HepG2 (cell line): Measurements from ENCODE around the gene TTC21B. TPM values are rescaled to one million over a fixed set of nuclear protein-coding genes. Genes with fewer than 3 reads are reported as not detected.

ENCODE experiments used
- ATM ChIP-seq: fragments of 450-650 bp; IDR thresholded peaks from 2 replicates; pipeline ENCODE4 v1.7.1; 2017; ENCODE audit warnings: mild to moderate bottlenecking, borderline replicate concordance
- CEBPZ ChIP-seq: IDR thresholded peaks from 2 replicates; pipeline ENCODE4 v1.6.1; 2012; ENCODE audit warnings: low read length, improper control_type of control experiment
- ERF ChIP-seq: IDR thresholded peaks from 2 replicates; pipeline ENCODE4 v1.6.1; 2018; ENCODE audit warnings: missing biosample characterization, missing genetic modification reagents
- HIVEP1 ChIP-seq: sonication (generic); formaldehyde crosslinking; IDR thresholded peaks from 2 replicates; pipeline ENCODE4 v1.4.0; 2020; ENCODE audit warnings: mild to moderate bottlenecking, missing genetic modification reagents
- MAZ ChIP-seq, 2 experiments: sonication (generic) in 1 of 2; formaldehyde crosslinking in 1 of 2; IDR thresholded peaks; 2 replicates each; pipeline versions ENCODE4 v1.5.0 to v1.6.1; 2012 to 2020; ENCODE audit warnings: low read depth in 2 of 2, mild to moderate bottlenecking in 2 of 2, borderline replicate concordance in 1 of 2, improper control_type of control experiment in 1 of 2, low read length in 1 of 2, missing genetic modification reagents in 1 of 2, moderate library complexity in 1 of 2
- NCOA5 ChIP-seq: sonication (generic); formaldehyde crosslinking; IDR thresholded peaks from 2 replicates; pipeline ENCODE4 v1.4.0; 2020; ENCODE audit warnings: missing genetic modification reagents
- NKX3-1 ChIP-seq: sonication (generic); formaldehyde crosslinking; IDR thresholded peaks from 2 replicates; pipeline ENCODE4 v1.5.0; 2020; ENCODE audit warnings: missing genetic modification reagents
- NR2F1 ChIP-seq, 2 experiments: fragments of 450-650 bp in 1 of 2; formaldehyde crosslinking in 1 of 2; IDR thresholded peaks; 2 replicates each; pipeline versions ENCODE4 v1.5.0 to v1.6.1; 2016 to 2020; ENCODE audit warnings: mild to moderate bottlenecking in 1 of 2, missing compliant biosample characterization in 1 of 2, missing genetic modification reagents in 1 of 2, moderate library complexity in 1 of 2
- PAWR ChIP-seq: sonication (generic); formaldehyde crosslinking; IDR thresholded peaks from 2 replicates; pipeline ENCODE4 v1.4.0; 2020; ENCODE audit warnings: missing genetic modification reagents, mild to moderate bottlenecking, borderline replicate concordance
- POLR2AphosphoS5 ChIP-seq: IDR thresholded peaks from 2 replicates; pipeline ENCODE4 v1.6.1; 2012; ENCODE audit warnings: low read depth, low read length
- SETDB1 ChIP-seq: sonication (generic); formaldehyde crosslinking; IDR thresholded peaks from 2 replicates; pipeline ENCODE4 v1.5.1; 2020; ENCODE audit warnings: missing genetic modification reagents, mild to moderate bottlenecking, borderline replicate concordance
- SIN3A ChIP-seq: IDR thresholded peaks from 2 replicates; pipeline ENCODE4 v1.6.1; 2011; ENCODE audit warnings: low read depth, mild to moderate bottlenecking, control low read depth, low read length, borderline replicate concordance
- SMC3 ChIP-seq: IDR thresholded peaks from 2 replicates; pipeline ENCODE4 v1.6.1; 2011; ENCODE audit warnings: low read length, improper control_type of control experiment
- SP2 ChIP-seq: sonication (generic); formaldehyde crosslinking; IDR thresholded peaks from 2 replicates; pipeline ENCODE4 v1.5.1; 2020; ENCODE audit warnings: mild to moderate bottlenecking, missing genetic modification reagents
- SPEN ChIP-seq: sonication (generic); formaldehyde crosslinking; IDR thresholded peaks from 2 replicates; pipeline ENCODE4 v1.5.1; 2020; ENCODE audit warnings: low read depth, mild to moderate bottlenecking, missing genetic modification reagents
- TAF15 ChIP-seq: fragments of 200-400 bp; formaldehyde crosslinking; IDR thresholded peaks from one replicate; pipeline ENCODE4 v1.6.1; 2018; ENCODE audit warnings: mild to moderate bottlenecking, low read depth, low read length; ENCODE audit not compliant: poor library complexity, severe bottlenecking
- ZBTB49 ChIP-seq: sonication (generic); formaldehyde crosslinking; IDR thresholded peaks from 2 replicates; pipeline ENCODE4 v1.4.0; 2020; ENCODE audit warnings: missing genetic modification reagents, borderline replicate concordance
- ZNF562 ChIP-seq: sonication (generic); formaldehyde crosslinking; IDR thresholded peaks from 2 replicates; pipeline ENCODE4 v1.8.0; 2022; ENCODE audit warnings: missing genetic modification reagents, borderline replicate concordance
- ZNF878 ChIP-seq: sonication (generic); formaldehyde crosslinking; IDR thresholded peaks from 2 replicates; pipeline ENCODE4 v1.8.1; 2023; ENCODE audit warnings: mild to moderate bottlenecking, missing genetic modification reagents, moderate library complexity
- polyA plus RNA-seq, 8 experiments: library from polyadenylated mRNA; depleted of rRNA in 3 of 8; stranded (reverse) in 7 of 8; unstranded in 1 of 8; fragments of >200 nt; fragmentation: Illumina TruSeq in 4 of 8; extraction: Trizol in 4 of 8; gene quantifications; 2 replicates each; pipeline versions ENCODE4 v1.2.1 to v1.2.3, GENCODE V29; 2011 to 2016; ENCODE audit warnings: low read depth in 4 of 8, missing spikeins in 1 of 8, mixed read lengths in 1 of 8; ENCODE audit not compliant: insufficient read depth in 1 of 8
- total RNA-seq, 5 experiments: library from RNA; depleted of rRNA; stranded (reverse); fragments of >200 nt; fragmentation: Illumina TruSeq; extraction: Trizol; gene quantifications; 2 replicates each; pipeline ENCODE4 v1.2.3, GENCODE V29; 2016; ENCODE audit warnings: low read depth in 1 of 5
- TF ChIP-seq, protein P1 (sequence below): sonication (generic); formaldehyde crosslinking; IDR thresholded peaks from 2 replicates; pipeline ENCODE4 v1.4.0; 2020; ENCODE audit warnings: missing genetic modification reagents

The TTC21B gene
- total and polyA plus RNA-seq, 2 of the 13 experiments (the other 11 are each of a cell fraction or from before 2014, with no cell fraction given) = 39.1 to 67.1 TPM

DNA sequence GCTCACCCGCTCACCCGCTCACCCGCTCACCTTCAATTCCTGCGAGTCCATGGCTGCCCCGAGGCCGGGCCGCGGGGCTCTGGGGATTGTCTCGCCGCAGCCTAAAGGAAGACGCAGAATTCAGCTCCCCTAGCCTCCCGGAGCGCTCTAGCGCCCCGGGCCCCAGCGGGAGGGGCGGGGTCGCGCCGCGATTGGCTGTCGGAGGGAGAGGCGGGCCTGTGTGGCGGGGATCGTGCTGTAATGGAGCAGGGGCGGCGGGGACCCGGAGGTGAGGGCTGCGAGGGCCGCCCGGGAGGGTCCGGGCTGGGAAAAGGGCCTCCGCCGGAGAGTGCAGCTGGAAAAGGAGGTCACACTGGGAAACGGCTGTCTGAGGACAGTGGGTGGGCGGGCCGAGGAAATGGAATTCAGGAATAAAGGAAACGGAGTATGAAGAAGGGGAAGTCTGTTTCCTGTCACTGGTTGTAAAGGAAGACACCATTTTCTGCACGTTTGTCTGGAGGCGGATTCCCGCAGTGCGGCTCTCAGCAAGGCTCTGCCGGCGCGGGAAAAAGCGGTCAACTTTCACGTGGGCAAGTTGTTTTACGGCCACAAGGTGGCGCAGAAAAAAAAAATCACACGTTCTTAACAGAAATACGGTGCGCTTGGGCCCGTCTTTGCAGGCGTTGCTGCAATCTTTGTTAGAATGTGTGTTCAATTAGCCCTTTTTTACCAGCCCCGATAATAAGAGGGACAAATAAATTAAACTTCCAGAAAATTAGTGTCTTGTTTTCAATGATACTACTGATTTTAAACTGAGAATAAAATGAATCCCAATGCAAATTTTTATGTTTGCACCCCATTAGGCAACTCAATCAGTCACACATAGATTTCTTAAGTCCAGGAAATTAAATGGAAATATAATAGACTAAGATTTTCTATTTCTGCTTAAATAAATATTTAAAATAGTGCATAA, at the start of gene TTC21B (continued):
- TF ChIP-seq CEBPZ (no peak), HIVEP1 (peak; percentile 78; the same call in 1 of the 2 replicates), PAWR (no peak), SIN3A (peak; percentile 77; the same call in 1 of the 2 replicates), TAF15 (no peak), ZNF562 (CRISPR knock-in tag) (0 out of 2 replicates have a peak, but pooled peaks have one; percentile 16), SP2 (CRISPR knock-in tag) (peak; percentile 78), SETDB1 (CRISPR knock-in tag) (no peak), NCOA5 (no peak), SMC3 (peak; percentile 91), NKX3-1 (CRISPR knock-in tag) (peak; percentile 63; the same call in 1 of the 2 replicates), ERF (peak; percentile 95; the same call in 1 of the 2 replicates), MAZ (IDR thresholded peaks at IDR 0.05; ENCODE audit: borderline replicate concordance, low read depth, low read length) (peak; percentile 48; the same call in 1 of the 2 replicates), MAZ (CRISPR knock-in tag; IDR thresholded peaks at IDR 0.05; ENCODE audit: low read depth) (peak; percentile 73; the same call in 1 of the 2 replicates), POLR2AphosphoS5 (peak; percentile 86), ZBTB49 (no peak), NR2F1 (CRISPR knock-in tag; IDR thresholded peaks at IDR 0.05) (no peak), SPEN (CRISPR knock-in tag) (peak; percentile 92; the same call in 1 of the 2 replicates), ATM (no peak), ZNF878 (CRISPR knock-in tag) (peak; percentile 94)
- TF ChIP-seq, protein P1, sequence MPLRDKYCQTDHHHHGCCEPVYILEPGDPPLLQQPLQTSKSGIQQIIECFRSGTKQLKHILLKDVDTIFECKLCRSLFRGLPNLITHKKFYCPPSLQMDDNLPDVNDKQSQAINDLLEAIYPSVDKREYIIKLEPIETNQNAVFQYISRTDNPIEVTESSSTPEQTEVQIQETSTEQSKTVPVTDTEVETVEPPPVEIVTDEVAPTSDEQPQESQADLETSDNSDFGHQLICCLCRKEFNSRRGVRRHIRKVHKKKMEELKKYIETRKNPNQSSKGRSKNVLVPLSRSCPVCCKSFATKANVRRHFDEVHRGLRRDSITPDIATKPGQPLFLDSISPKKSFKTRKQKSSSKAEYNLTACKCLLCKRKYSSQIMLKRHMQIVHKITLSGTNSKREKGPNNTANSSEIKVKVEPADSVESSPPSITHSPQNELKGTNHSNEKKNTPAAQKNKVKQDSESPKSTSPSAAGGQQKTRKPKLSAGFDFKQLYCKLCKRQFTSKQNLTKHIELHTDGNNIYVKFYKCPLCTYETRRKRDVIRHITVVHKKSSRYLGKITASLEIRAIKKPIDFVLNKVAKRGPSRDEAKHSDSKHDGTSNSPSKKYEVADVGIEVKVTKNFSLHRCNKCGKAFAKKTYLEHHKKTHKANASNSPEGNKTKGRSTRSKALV (CRISPR knock-in tag) = peak; percentile 80; the same call in 1 of the 2 replicates
